Stimulated activated CD8-positive, alpha-beta memory T cell treated with anti-CD3 and anti-CD28 coated beads, Interleukin-7, amount 100 ng/mL, for 48 hours (primary cell): Measurements from ENCODE around the gene CCDC172.

Experiments used
- DNase-seq, 2 donors: peaks; one replicate each; pipeline ENCODE4 v3.0.0-alpha.2; 2020; ENCODE audit warnings: low read depth in 1 of 2; ENCODE audit errors: extremely low read depth in 1 of 2

The CCDC172 gene

GRCh38 chr10:116324227-116324950, at the start of gene CCDC172:
CCDC172 (plus strand) TSS chr10:116324448; CDS start chr10:116325012, 564 bp downstream.
- DNase-seq = no peak

GRCh38 chr10:116276981-116277380, 47.3 kb upstream of the CCDC172 start:
- no peak for DNase-seq

- no peak for DNase-seq
Measured at GRCh38 chr10:116278846-116279245, 45.4 kb upstream of the CCDC172 start.

GRCh38 chr10:116281775-116282174, 42.5 kb upstream of the CCDC172 start:
- DNase-seq = no peak

- DNase-seq = no peak
Measured at GRCh38 chr10:116286626-116287200, 37.5 kb upstream of the CCDC172 start.

GRCh38 chr10:116287906-116288501, 36.2 kb upstream of the CCDC172 start:
- DNase-seq = no peak

- no peak for DNase-seq
Measured at GRCh38 chr10:116289652-116290051, 34.6 kb upstream of the CCDC172 start.

GRCh38 chr10:116292493-116292892, 31.8 kb upstream of the CCDC172 start:
- DNase-seq = no peak

- no peak for DNase-seq
Measured at GRCh38 chr10:116296291-116296721, 27.9 kb upstream of the CCDC172 start.

GRCh38 chr10:116298586-116298985, 25.7 kb upstream of the CCDC172 start:
- DNase-seq = no peak

GRCh38 chr10:116300542-116300941, 23.7 kb upstream of the CCDC172 start:
- DNase-seq = no peak

GRCh38 chr10:116304923-116305322, 19.3 kb upstream of the CCDC172 start:
- DNase-seq = no peak

- no peak for DNase-seq
Measured at GRCh38 chr10:116306847-116307246, 17.4 kb upstream of the CCDC172 start.

- no peak for DNase-seq
Measured at GRCh38 chr10:116307455-116307854, 16.8 kb upstream of the CCDC172 start.

- no peak for DNase-seq
Measured at GRCh38 chr10:116311016-116311415, 13.2 kb upstream of the CCDC172 start.

GRCh38 chr10:116311706-116312490, 12.3 kb upstream of the CCDC172 start:
- DNase-seq = no peak

- no peak for DNase-seq
Measured at GRCh38 chr10:116312548-116312947, 11.7 kb upstream of the CCDC172 start.

- no peak for DNase-seq
Measured at GRCh38 chr10:116316503-116316902, 7.7 kb upstream of the CCDC172 start.

GRCh38 chr10:116324951-116325635, 845 bp downstream of the CCDC172 start:
- no peak for DNase-seq

GRCh38 chr10:116325987-116326386, 1.7 kb downstream of the CCDC172 start:
- no peak for DNase-seq

- no peak for DNase-seq
Measured at GRCh38 chr10:116329153-116329552, 4.9 kb downstream of the CCDC172 start.
